Ovary (tissue), 9 donors: Measurements from ENCODE around the gene XYLT1. TPM values are rescaled to one million over a fixed set of nuclear protein-coding genes. Genes with fewer than 3 reads are reported as not detected.

ENCODE experiments used
- DNase-seq, 5 donors: peaks; one replicate each; pipeline ENCODE4 v3.0.0-alpha.2; 2019 to 2020
- H3K27ac ChIP-seq, 2 donors: fragments of 200-600 bp; one replicate each; pipeline versions ENCODE4 v1.5.1 to v1.8.0; 2019 to 2022
- H3K27me3 ChIP-seq: fragments of 200-600 bp; one replicate; pipeline ENCODE4 v1.8.0; 2022
- H3K36me3 ChIP-seq: fragments of 200-600 bp; sonication (generic); one replicate; pipeline ENCODE4 v1.5.1; 2019
- H3K4me1 ChIP-seq: one replicate; pipeline ENCODE4 v1.8.1; 2013; ENCODE audit warnings: mild to moderate bottlenecking, moderate library complexity; ENCODE audit not compliant: insufficient read depth
- H3K4me3 ChIP-seq: fragments of 200-600 bp; sonication (generic); one replicate; pipeline ENCODE4 v1.5.1; 2017
- H3K9me3 ChIP-seq, 2 donors: fragments of 200-600 bp in 1 of 2; sonication (generic) in 1 of 2; one replicate each; pipeline versions ENCODE4 v1.5.1 to v1.8.1; 2013 to 2019; ENCODE audit warnings: mild to moderate bottlenecking in 1 of 2, moderate library complexity in 1 of 2
- EP300 ChIP-seq: sonication (generic); formaldehyde crosslinking; IDR thresholded peaks from one replicate; pipeline ENCODE4 v1.6.1; 2017; ENCODE audit warnings: antibody characterized with exemption
- POLR2A ChIP-seq: fragments of 450-650 bp; IDR thresholded peaks from one replicate; pipeline ENCODE4 v1.6.1; 2017; ENCODE audit warnings: antibody characterized with exemption, mild to moderate bottlenecking, moderate library complexity
- WGBS, 3 donors: extraction: QIAGEN DNeasy Blood & Tissue Kit in 1 of 3; methylation state at CpG; one replicate each; pipeline versions ENCODE4 v1.1.5 to v1.1.7; 2013 to 2017; 5-methylcytosine and 5-hydroxymethylcytosine counted together
- intact Hi-C, 4 donors: fragments of 100-400 bp; cut with DNase I; formaldehyde crosslinking; loops; one replicate each; pipeline versions ENCODE4 v1.11.0 to v1.15.1; 2022 to 2023
- polyA plus RNA-seq, 2 donors: library from polyadenylated mRNA; stranded (reverse); fragments of 200-250 nt in 1 of 2; fragments of 350-450 nt in 1 of 2; fragmentation: Illumina TruSeq in 1 of 2; extraction: RNeasy Lipid Tissue Mini Kit (QIAGEN cat#74804) in 1 of 2; gene quantifications; one replicate each; pipeline ENCODE4 v1.2.3, GENCODE V29; 2013 to 2014
- total RNA-seq, 7 donors: library from RNA; depleted of rRNA in 2 of 7; stranded (reverse); fragments of >200 nt in 2 of 7; fragmentation: NEBNext Ultra II Directional in 3 of 7; extraction: Animal tissue kit (Norgen Biotek cat#: 25700) in 3 of 7; gene quantifications; one replicate each; pipeline versions ENCODE4 v1.1.0 to v1.2.4, GENCODE V29; 2016 to 2023
- TF ChIP-seq, protein P1 (sequence below), 3 donors: fragments of 450-650 bp in 2 of 3; fragments of 200-600 bp in 1 of 3; IDR thresholded peaks; one replicate each; pipeline versions ENCODE4 v1.5.1 to v1.8.0; 2016 to 2022; ENCODE audit warnings: antibody characterized with exemption in 3 of 3, mild to moderate bottlenecking in 1 of 3
- donor health status: DM: no; HTN: no; CAD: no; lungs with moderate emphysema.
- donor health status: DM: no; HTN: no; CAD: no.
- donor health status: Bipolar disorder and iron deficiency.
- donor health status: DM: yes; HTN: yes; CAD: no.
- donor health status: DM: no; HTN: no; CAD: no.
- donor health status: DM: yes; HTN: yes; CAD: no.

Gene XYLT1
- total and polyA plus RNA-seq, 9 donors, result 3.2 to 38.0 (median 17.3) TPM

DNA sequence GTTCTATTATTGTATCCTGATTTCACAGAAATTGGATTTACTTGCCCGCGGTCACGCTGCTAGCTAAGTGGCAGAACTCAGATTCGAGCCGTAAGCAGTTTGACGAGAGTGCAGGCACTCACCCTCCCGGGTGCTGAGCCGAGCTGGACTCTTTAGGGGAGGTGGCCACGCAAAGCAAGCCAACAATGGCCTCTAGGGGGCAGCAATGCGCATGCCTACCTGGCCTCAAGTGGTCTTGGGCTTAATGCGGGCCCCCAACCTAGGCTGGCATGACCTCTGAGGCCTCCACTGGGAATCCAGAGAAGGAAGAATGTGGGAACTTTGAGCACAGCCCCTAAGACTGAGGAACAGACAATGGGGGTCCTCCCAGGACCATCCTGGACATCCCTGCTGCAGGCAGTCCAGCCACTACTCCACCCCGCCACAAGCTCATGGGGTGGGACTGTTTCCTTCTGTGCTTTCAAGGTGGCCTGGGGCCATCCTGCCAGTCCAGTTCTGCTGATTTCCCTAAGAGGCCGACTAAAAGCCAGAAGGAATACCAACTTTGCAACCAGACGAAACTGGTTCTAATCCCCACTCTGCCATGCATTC, 276.5 kb downstream of the XYLT1 start:
- 61 to 69% (median 65%) methylated on average over 14 of the region's 14 CpGs for WGBS, 3 donors
- Histone ChIP-seq H3K4me3 (no peak overlapping the region), H3K36me3 (no peaks in the 10 kb centered on the region), H3K27me3 (no peaks in the 10 kb centered on the region), H3K9me3 (no peaks in the 10 kb centered on the region), H3K27ac (no peak overlapping the region), H3K4me1 (no peaks in the 10 kb centered on the region)
- peak; percentile 23 to 67 (median 55) for DNase-seq
- TF ChIP-seq, protein P1, sequence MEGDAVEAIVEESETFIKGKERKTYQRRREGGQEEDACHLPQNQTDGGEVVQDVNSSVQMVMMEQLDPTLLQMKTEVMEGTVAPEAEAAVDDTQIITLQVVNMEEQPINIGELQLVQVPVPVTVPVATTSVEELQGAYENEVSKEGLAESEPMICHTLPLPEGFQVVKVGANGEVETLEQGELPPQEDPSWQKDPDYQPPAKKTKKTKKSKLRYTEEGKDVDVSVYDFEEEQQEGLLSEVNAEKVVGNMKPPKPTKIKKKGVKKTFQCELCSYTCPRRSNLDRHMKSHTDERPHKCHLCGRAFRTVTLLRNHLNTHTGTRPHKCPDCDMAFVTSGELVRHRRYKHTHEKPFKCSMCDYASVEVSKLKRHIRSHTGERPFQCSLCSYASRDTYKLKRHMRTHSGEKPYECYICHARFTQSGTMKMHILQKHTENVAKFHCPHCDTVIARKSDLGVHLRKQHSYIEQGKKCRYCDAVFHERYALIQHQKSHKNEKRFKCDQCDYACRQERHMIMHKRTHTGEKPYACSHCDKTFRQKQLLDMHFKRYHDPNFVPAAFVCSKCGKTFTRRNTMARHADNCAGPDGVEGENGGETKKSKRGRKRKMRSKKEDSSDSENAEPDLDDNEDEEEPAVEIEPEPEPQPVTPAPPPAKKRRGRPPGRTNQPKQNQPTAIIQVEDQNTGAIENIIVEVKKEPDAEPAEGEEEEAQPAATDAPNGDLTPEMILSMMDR (IDR thresholded peaks at IDR 0.05), result peak in 2 of 3 donors; percentile 36 to 55
- TF ChIP-seq EP300 (no peak), POLR2A (no peak)
- intact Hi-C loops, result no loop called here

DNA sequence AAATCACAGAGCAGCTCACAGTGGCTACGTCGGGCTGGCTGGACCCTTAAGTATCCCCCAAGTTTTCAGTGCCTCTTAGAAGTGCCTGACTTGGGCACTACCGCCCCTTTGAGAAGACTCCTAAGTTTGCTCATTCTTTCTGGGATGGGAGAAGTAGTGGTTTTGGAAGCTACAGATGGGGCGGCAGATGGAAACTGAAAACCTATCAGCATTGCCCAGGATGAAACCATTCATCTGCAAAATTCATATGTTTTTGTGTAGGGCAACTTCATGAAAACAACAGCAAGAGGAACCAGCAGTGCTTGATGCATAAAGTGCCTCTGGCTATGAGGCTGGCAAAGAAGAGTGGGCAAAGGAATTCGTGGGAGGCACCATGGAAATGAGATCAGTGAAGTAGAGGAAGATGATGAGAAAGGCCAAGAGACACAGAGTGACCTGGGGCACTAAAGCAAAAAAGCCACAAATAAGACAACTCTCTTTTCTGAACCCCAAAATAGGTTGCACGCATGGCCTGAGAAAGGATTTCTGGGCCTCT, 277.1 kb downstream of the XYLT1 start:
- Histone ChIP-seq H3K4me1 (no peaks in the 10 kb centered on the region), H3K27me3 (no peaks in the 10 kb centered on the region), H3K27ac (no peak overlapping the region), H3K4me3 (no peak overlapping the region), H3K36me3 (no peaks in the 10 kb centered on the region), H3K9me3 (no peaks in the 10 kb centered on the region)
- 91% methylated on average over 6 of the region's 6 CpGs for WGBS, 3 donors
- intact Hi-C loops, result no loop called here
- DNase-seq, result no peak
- TF ChIP-seq POLR2A, result no peak
- TF ChIP-seq EP300, result no peak
- TF ChIP-seq, protein P1 (IDR thresholded peaks at IDR 0.05), result no peak

DNA sequence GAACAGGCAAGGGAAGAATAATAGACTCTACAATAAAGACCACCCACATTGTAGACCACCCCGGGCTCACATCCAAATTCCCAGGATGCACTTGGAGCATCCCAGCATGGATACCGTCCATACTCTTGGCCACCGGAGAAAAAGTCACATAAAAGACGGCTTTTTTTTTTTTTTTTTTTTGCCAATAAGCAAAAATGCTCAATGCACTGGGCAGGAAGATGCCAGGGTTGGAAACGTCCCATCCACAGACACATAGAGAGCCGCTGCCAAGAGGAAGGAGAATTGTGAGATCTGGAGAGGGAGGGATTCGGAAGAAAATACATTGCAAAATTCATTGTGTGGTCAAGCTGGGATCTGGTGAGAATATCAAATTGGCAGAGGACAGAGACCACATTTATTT, 286.7 kb downstream of the XYLT1 start:
- WGBS, 3 donors, result 80 to 86% (median 85%) methylated on average over 7 of the region's 7 CpGs
- intact Hi-C loops, result no loop called here

DNA sequence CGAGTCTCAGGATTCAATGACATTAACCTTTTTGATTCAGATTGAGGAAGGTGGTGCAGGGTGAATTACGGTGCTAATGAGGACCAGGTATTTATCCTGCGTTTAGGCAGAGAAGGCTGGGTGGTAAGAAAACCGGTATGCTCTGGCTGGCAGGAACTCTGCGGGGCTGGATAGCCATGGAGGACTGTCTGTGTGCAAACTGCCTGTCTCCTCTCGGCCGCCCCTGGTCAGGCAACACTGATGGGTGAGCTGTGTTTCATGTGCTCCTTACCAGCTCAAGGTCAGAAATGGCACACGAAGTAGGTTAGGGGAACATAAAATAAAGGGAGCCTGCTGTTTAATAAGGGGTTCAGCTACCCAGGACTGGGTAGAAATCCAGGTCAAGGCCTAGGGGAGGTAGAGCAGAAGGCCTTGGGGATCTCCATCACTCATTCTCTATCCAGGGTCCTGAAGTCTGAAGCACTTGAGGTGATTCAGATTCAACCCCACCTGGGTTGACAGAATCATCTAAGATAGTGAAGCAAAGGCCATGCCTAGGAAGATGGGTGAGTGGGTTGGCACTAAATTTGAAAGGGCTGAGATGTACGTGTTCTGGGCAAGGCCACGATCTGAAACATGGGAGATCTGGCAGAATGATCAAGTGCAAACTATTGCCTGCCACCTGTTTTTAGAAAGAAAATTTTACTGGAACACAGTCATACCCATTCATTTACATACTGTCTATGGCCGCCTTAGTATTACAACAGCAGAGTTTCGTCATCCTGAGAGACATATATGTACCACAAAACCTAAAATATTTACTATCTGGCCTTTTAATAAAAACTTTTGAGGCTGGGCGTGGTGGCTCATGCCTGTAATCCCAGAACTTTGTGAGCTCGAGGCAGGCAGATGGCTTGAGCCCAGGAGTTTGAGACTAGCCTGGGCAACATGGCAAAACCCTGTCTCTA, 292.5 kb downstream of the XYLT1 start:
- no peaks in the 10 kb centered on the region for H3K9me3 ChIP-seq
- H3K27me3 ChIP-seq, result no peaks in the 10 kb centered on the region
- H3K36me3 ChIP-seq, result no peaks in the 10 kb centered on the region
- intact Hi-C loops, result no loop called here
- no peak for TF ChIP-seq POLR2A
- no peak for DNase-seq
- H3K4me1 ChIP-seq, result no peaks in the 10 kb centered on the region
- H3K27ac ChIP-seq, result no peak overlapping the region
- WGBS, 3 donors, result 77 to 81% (median 77%) methylated on average over 14 of the region's 14 CpGs
- no peak overlapping the region for H3K4me3 ChIP-seq

More for the DNA sequence above, 286.7 kb downstream of the XYLT1 start:
- Histone ChIP-seq H3K4me3 (no peak overlapping the region), H3K4me1 (no peaks in the 10 kb centered on the region), H3K36me3 (no peaks in the 10 kb centered on the region), H3K9me3 (no peaks in the 10 kb centered on the region), H3K27me3 (no peaks in the 10 kb centered on the region), H3K27ac (no peak overlapping the region)
- TF ChIP-seq EP300 (no peak), POLR2A (no peak)
- TF ChIP-seq, protein P1 (IDR thresholded peaks at IDR 0.05), result no peak
- DNase-seq, result no peak
